Activated T-helper 1 cell treated with anti-CD3 and anti-CD28 coated beads, Interleukin-12 subunit alpha, Interleukin-12 subunit beta, Interleukin-2, Interleukin-4 antibody, amounts not matched to agents 30 ng/mL and 10 ng/mL and 1 ng/mL, durations not matched to agents 14 hours and 24 hours and 36 hours (primary cell): Measurements from ENCODE around the gene PIK3C2B. TPM values are rescaled to one million over a fixed set of nuclear protein-coding genes. Genes with fewer than 3 reads are reported as not detected.
A peak's percentile ranks its signal among the peaks of the same experiment; 100 is the strongest.
"Not testable (repeated sequence)": the region's sequence is repeated elsewhere in the genome, so short reads cannot be mapped to it uniquely, and the experiment has no call there.

Experiments used
- DNase-seq: peaks from one replicate; pipeline ENCODE4 v3.0.0; 2021; ENCODE audit warnings: low spot score
- H3K27ac Mint-ChIP-seq: one replicate; pipeline ENCODE4 v1.8.0; 2021; ENCODE audit warnings: mild to moderate bottlenecking, mixed read lengths
- H3K27me3 Mint-ChIP-seq: one replicate; pipeline ENCODE4 v1.8.0; 2022; ENCODE audit warnings: mild to moderate bottlenecking, moderate library complexity, mixed read lengths; ENCODE audit not compliant: insufficient read depth
- H3K36me3 Mint-ChIP-seq: one replicate; pipeline ENCODE4 v1.8.0; 2021; ENCODE audit warnings: low read depth, mixed read lengths
- H3K4me1 Mint-ChIP-seq: one replicate; pipeline ENCODE4 v1.8.0; 2021; ENCODE audit warnings: low read depth, mixed read lengths
- H3K4me3 Mint-ChIP-seq: one replicate; pipeline ENCODE4 v1.8.0; 2021; ENCODE audit warnings: mild to moderate bottlenecking, moderate library complexity, mixed read lengths
- H3K9me3 Mint-ChIP-seq: one replicate; pipeline ENCODE4 v1.8.0; 2021; ENCODE audit warnings: mixed read lengths
- intact Hi-C: fragments of 100-400 bp; cut with micrococcal nuclease; formaldehyde crosslinking; loops from one replicate; pipeline ENCODE4 v1.15.1; 2024
- total RNA-seq: library from RNA; stranded (reverse); gene quantifications from 2 replicates; pipeline ENCODE4 v1.2.3, GENCODE V29; 2022

Gene PIK3C2B
- 21.8 and 24.1 TPM in 2 replicates for total RNA-seq

GRCh38 chr1:204494281-204495077 is at the start of gene PIK3C2B:
Gene PIK3C2B (minus strand): TSS chr1:204494805. CDS start chr1:204469802, 25,003 bp downstream.
- Mint-ChIP-seq H3K27ac (peak within 1 kb of the TSS; percentile 96), H3K27me3 (no peaks in the 10 kb centered on the region), H3K9me3 (no peaks in the 10 kb centered on the region), H3K36me3 (peaks cover 5% of the 10 kb centered on the region), H3K4me1 (peaks cover 61% of the 10 kb centered on the region), H3K4me3 (peak within 1 kb of the TSS; percentile 95)
- DNase-seq, result peak; percentile 64
- intact Hi-C loops, result loop anchor here (1.0 to 2.0 kb wide), 7 partner anchors 9 to 633 kb away; partner anchors contain the start of genes MDM4 and SNRPE

GRCh38 chr1:204544321-204544720 is 49.7 kb upstream of the PIK3C2B start:
- Mint-ChIP-seq H3K4me3 (peak overlapping the region; percentile 35), H3K36me3 (peaks cover 80% of the 10 kb centered on the region), H3K27ac (peak overlapping the region; percentile 66), H3K27me3 (no peaks in the 10 kb centered on the region), H3K4me1 (peaks cover 57% of the 10 kb centered on the region), H3K9me3 (no peaks in the 10 kb centered on the region)
- DNase-seq, result no peak
- intact Hi-C loops, result loop anchor here (1.0 to 2.0 kb wide), 4 partner anchors 20 to 37 kb away; partner anchors contain the start of gene MDM4

GRCh38 chr1:204541626-204542025 is 47.0 kb upstream of the PIK3C2B start:
- intact Hi-C loops, result no loop called here

GRCh38 chr1:204532832-204533231 is 38.2 kb upstream of the PIK3C2B start:
- intact Hi-C loops, result no loop called here
- Mint-ChIP-seq H3K9me3 (no peaks in the 10 kb centered on the region), H3K27me3 (no peaks in the 10 kb centered on the region), H3K36me3 (peaks cover 55% of the 10 kb centered on the region), H3K4me3 (no peak overlapping the region), H3K27ac (no peak overlapping the region), H3K4me1 (peaks cover 8% of the 10 kb centered on the region)
- no peak for DNase-seq

More at GRCh38 chr1:204541626-204542025, 47.0 kb upstream of the PIK3C2B start:
- H3K36me3 Mint-ChIP-seq, result peaks cover 73% of the 10 kb centered on the region
- H3K4me1 Mint-ChIP-seq, result peaks cover 59% of the 10 kb centered on the region
- no peak overlapping the region for H3K4me3 Mint-ChIP-seq
- H3K9me3 Mint-ChIP-seq, result no peaks in the 10 kb centered on the region
- no peak overlapping the region for H3K27ac Mint-ChIP-seq
- no peak for DNase-seq
- H3K27me3 Mint-ChIP-seq, result no peaks in the 10 kb centered on the region

- Mint-ChIP-seq H3K9me3 (no peaks in the 10 kb centered on the region), H3K4me1 (peaks cover 4% of the 10 kb centered on the region), H3K27ac (no peak overlapping the region), H3K27me3 (no peaks in the 10 kb centered on the region), H3K36me3 (peaks cover 44% of the 10 kb centered on the region), H3K4me3 (no peak overlapping the region)
- intact Hi-C loops, result no loop called here
- no peak for DNase-seq
These were observed 36.3 kb upstream of the PIK3C2B start for GRCh38 chr1:204530932-204531331.

GRCh38 chr1:204529371-204529895 is 34.8 kb upstream of the PIK3C2B start:
- DNase-seq, result no peak
- intact Hi-C loops, result no loop called here
- Mint-ChIP-seq H3K4me1 (peaks cover 10% of the 10 kb centered on the region), H3K27me3 (no peaks in the 10 kb centered on the region), H3K36me3 (peaks cover 47% of the 10 kb centered on the region), H3K4me3 (no peak overlapping the region), H3K9me3 (no peaks in the 10 kb centered on the region), H3K27ac (no peak overlapping the region)

GRCh38 chr1:204528677-204529076 is 34.1 kb upstream of the PIK3C2B start:
- Mint-ChIP-seq H3K4me3 (no peak overlapping the region), H3K27ac (no peak overlapping the region), H3K9me3 (peaks cover 4% of the 10 kb centered on the region), H3K4me1 (peaks cover 15% of the 10 kb centered on the region), H3K36me3 (peaks cover 49% of the 10 kb centered on the region), H3K27me3 (no peaks in the 10 kb centered on the region)
- DNase-seq, result no peak
- intact Hi-C loops, result no loop called here

- DNase-seq, result no peak
- Mint-ChIP-seq H3K27me3 (no peaks in the 10 kb centered on the region), H3K4me1 (peaks cover 17% of the 10 kb centered on the region), H3K36me3 (peaks cover 49% of the 10 kb centered on the region), H3K4me3 (no peak overlapping the region), H3K9me3 (peaks cover 6% of the 10 kb centered on the region), H3K27ac (no peak overlapping the region)
- intact Hi-C loops, result no loop called here
These were observed 33.6 kb upstream of the PIK3C2B start for GRCh38 chr1:204528241-204528640.

GRCh38 chr1:204524986-204525385 is 30.4 kb upstream of the PIK3C2B start:
- Mint-ChIP-seq H3K27ac (peak overlapping the region; percentile 11), H3K27me3 (no peaks in the 10 kb centered on the region), H3K36me3 (peaks cover 40% of the 10 kb centered on the region), H3K4me1 (peaks cover 32% of the 10 kb centered on the region), H3K9me3 (peaks cover 10% of the 10 kb centered on the region), H3K4me3 (no peak overlapping the region)
- intact Hi-C loops, result no loop called here
- DNase-seq, result no peak

- no peak overlapping the region for H3K27ac Mint-ChIP-seq
- peak overlapping the region; percentile 52 for H3K4me3 Mint-ChIP-seq
- H3K36me3 Mint-ChIP-seq, result peaks cover 40% of the 10 kb centered on the region
- no peaks in the 10 kb centered on the region for H3K27me3 Mint-ChIP-seq
- peaks cover 10% of the 10 kb centered on the region for H3K9me3 Mint-ChIP-seq
- H3K4me1 Mint-ChIP-seq, result peaks cover 37% of the 10 kb centered on the region
- DNase-seq, result no peak
- intact Hi-C loops, result no loop called here
These were observed 29.1 kb upstream of the PIK3C2B start for GRCh38 chr1:204523605-204524215.

- H3K4me1 Mint-ChIP-seq, result peaks cover 49% of the 10 kb centered on the region
- H3K27me3 Mint-ChIP-seq, H3K9me3 Mint-ChIP-seq, H3K4me3 Mint-ChIP-seq, DNase-seq, H3K27ac Mint-ChIP-seq: not testable (repeated sequence)
- H3K36me3 Mint-ChIP-seq, result peaks cover 39% of the 10 kb centered on the region
- intact Hi-C loops, result loop anchor here (1.0 kb wide), 2 partner anchors 16 to 22 kb away; no protein-coding TSS in a partner anchor
These were observed 27.4 kb upstream of the PIK3C2B start for GRCh38 chr1:204521941-204522521.

- peak overlapping the region; percentile 17 for H3K4me3 Mint-ChIP-seq
- intact Hi-C loops, result loop anchor here (1.0 kb wide), 2 partner anchors 15 to 23 kb away; no protein-coding TSS in a partner anchor
- H3K36me3 Mint-ChIP-seq, result peaks cover 39% of the 10 kb centered on the region
- peaks cover 10% of the 10 kb centered on the region for H3K9me3 Mint-ChIP-seq
- peaks cover 49% of the 10 kb centered on the region for H3K4me1 Mint-ChIP-seq
- H3K27ac Mint-ChIP-seq, result peak overlapping the region; percentile 74
- peak; percentile 62 for DNase-seq
- H3K27me3 Mint-ChIP-seq, result no peaks in the 10 kb centered on the region
These were observed 26.5 kb upstream of the PIK3C2B start for GRCh38 chr1:204520834-204521709.
